Activated T-cell treated with anti-CD3 and anti-CD28 coated beads for 1 hour (primary cell): Measurements from ENCODE around the gene SERPINA5.
"Not testable (repeated sequence)": the region's sequence is repeated elsewhere in the genome, so short reads cannot be mapped to it uniquely, and the experiment has no call there.

Source experiments
- DNase-seq: peaks from one replicate; pipeline ENCODE4 v3.0.0-alpha.2; 2020; ENCODE audit warnings: low read depth

The SERPINA5 gene

DNA sequence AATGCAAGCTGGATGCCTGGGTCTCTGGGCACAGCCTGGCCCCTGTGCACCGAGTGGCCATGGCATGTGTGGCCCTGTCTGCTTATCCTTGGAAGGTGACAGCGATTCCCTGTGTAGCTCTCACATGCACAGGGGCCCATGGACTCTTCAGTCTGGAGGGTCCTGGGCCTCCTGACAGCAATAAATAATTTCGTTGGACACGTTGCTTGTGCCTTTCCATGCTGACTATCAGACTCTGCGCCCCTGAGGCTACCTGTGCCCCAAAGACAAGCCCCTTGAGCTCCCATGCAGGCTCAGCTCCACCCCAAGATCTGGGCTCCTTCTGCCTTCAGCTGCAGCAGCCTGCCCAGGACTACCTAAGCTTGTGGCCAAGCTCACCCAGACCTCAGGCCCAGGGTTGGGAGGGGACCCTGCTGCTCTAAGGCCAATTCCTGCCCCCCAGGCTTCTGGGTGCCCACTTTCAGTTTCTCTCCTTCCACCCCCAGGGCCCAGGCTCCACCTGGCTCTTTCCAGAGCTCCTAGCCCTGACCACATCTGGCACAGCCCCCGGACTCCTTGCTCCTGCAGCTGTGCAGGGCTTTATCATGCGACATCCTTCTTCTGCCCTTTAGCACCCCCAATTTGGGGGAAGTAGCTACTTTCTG, 42.8 kb downstream of the SERPINA5 start:
- no peak for DNase-seq

DNA sequence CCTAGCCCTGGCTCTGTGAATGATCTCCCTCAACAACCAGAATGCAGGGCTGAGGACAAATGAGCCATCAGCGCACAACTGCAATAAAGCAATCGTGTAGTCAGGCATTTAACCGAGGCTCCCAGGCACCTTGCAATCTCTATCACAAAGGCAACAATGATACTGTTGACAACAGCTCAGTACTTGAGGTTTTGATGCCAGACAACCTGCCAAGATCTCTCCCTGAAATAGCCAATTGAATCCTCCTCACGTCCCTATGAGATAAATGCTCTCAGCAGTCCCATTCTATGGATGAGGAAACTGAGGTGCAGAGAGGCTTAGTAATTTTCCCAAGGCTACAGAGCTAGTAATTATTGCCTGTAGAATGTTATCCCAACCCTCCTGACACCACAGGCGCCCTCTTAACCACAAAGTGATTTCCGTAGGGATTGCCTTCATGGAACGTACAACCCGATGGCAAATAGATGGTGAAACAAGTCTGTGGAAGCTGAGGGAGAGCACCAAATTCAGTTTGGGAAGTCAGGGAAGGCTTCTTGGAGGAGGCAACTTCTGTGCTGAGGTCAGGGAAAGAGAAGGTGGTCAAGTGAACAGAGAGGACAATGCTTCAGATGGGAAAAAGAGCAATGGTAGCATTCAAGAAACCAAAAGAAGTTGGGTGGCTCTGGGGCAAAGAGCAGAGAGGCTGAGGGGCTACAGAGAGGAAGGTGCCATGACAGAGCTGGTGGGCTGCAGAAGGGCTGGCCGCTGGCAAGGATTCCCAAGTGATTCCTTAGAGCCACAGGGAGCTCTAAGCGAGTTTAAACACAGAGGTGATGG, 43.5 kb downstream of the SERPINA5 start:
- DNase-seq: no peak

- DNase-seq: no peak
Observed at GRCh38 chr14:94625353-94625635, 44.1 kb downstream of the SERPINA5 start.

- no peak for DNase-seq
Observed at GRCh38 chr14:94628578-94628977, 47.4 kb downstream of the SERPINA5 start.

DNA sequence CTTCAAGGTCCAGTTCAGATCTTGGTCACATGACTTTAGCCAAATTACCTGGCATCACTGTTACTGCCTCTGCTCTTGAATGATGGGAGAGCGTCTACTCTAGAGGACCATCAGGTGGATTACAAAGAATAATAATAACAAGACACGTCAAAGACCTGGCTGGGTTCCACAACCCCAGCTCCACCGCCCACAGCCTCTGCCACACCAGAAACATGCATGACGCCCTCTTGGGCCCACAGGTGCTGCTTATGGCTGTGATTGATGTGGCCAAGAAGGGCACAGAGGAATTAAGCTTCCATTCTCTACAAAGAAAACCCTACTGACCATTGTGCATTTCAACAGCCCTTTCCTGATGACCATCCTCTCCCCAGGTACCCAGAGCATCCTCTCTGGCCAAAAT, 49.2 kb downstream of the SERPINA5 start:
- DNase-seq: no peak

DNA sequence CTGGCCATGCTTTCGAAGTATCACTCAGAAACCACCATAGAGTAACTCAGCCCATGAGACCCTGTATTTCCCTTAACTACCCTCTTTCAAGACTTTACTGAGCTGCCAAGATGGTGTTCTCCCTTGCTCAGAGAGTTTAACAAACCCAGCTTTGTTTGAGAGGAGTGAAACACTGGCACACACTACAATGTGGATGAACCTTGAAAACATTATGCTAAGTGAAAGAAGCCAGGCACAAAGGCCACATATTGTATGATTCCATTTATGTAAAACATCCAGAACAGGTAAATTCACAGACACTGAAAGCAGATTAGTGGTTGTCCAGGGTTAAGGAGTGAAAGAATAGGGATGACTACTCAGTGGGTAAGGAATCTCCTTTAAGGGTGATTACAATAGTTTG, 49.8 kb downstream of the SERPINA5 start:
- no peak for DNase-seq

DNA sequence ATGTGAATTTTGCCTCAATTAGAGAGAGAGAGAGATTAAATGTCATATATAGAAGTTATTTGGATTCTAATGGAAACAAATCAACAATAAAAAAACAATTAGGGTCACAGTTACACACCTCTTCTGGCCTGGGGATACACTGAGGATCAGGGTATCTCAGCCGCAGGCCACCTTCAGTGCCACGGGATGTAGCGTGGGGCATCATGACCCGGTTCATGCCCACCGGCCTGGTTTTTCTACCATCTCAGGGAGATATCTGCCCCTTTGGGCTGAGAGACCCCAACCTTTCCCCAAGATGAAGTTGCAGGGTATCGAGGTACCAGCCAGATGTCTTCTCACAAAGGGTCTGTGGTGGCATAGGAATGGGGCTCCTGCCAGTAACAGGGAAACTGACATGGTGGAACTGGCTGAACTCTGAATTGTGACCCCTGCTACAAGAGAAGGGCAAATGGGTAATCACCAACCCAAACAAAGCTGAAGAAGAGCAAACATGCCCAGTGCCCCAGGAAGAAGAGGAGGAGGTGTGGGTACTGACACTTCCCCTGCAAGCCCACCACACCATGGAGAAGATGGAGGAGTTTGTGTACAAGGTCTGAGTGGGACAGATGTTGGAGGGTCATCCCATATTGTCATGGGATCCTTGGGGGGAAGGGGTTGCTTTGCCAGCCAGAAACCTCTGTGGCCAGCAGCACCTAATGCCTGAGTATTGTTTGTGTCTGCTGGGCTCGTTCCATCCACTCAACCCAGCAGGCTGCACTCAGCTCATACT, 50.5 kb downstream of the SERPINA5 start:
- DNase-seq: no peak

DNA sequence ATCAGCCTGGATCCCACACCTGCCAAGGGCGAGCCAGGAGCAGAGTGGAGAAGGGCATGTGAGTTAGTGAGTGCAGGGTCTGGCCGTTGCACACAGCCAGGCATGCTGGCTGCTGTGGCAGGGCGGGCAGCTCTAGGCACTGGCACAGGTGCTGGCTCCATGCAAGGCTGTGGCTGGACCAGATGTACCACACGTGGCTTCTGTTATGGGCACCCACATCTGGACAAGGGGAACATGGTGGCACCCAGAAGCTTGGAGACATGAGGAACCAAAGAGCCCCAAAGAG, 51.0 kb downstream of the SERPINA5 start:
- no peak for DNase-seq

DNA sequence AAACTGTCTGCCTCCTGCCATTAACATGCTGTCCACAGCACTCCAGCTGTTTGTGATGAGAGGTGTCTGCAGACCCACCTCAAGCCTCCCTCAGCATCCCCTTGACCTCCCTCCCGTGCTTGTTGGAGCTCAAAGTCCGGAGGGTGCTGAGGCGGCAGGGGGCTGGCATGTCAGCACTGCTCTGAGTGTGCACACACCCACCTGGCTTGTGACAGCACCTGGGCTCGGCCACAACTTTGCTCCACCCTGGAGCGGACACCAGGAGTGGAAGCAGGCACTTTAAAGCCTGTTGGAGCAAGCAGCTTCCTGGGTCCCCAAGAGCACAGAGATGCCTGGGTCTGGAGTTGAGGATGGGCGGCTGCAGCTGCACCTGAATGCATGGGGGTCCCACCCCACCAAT, 51.9 kb downstream of the SERPINA5 start:
- DNase-seq: no peak

GRCh38 chr14:94635154-94635553, 53.9 kb downstream of the SERPINA5 start:
- no peak for DNase-seq

DNA sequence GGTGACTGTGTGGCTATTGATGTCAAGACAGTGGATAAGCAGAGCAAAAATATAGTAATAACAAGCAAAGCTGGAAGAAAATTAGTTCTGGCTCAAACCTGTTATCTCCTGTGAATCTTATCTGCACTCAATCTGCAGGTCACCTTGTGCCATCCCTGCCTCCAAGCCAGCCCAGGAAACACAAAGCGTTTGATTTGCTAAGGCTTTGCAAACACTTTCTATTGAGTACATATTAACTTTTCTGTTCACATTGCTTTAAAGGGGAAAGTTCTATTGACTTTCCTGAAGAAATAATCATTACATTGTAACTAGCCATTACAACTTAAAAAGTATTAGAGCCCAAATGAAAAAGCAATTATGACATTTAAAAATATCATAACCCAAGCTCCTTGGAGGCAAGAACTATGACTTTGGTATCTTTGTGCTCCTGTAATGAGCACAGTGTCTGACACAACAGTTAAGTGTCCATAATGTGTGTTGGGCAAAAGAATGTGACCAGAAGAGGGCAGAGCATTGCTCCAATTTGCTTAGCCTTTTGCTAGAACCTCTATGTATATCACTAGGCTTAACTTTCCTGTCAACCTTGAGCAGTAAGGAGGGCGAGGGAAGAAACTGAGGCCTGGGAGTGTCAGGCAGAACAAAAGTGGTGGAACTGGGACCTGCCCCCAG, 55.7 kb downstream of the SERPINA5 start:
- no peak for DNase-seq

DNA sequence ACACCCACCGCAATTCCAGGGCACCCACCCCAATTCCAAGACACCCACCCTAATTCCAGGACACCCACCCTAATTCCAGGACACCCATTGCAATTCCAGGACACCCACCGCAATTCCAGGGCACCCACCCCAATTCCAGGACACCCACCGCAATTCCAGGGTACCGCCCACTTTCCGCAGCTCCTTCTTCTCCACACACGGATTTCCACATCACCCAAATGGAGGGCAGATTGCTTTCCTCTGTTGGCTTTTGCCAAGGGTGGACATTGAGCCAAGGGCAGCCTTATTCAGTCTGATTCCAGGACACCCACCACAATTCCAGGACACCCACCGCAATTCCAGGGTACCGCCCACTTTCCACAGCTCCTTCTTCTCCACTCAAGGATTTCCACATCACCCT, 56.6 kb downstream of the SERPINA5 start:
- DNase-seq: not testable (repeated sequence)

GRCh38 chr14:94638339-94638738, 57.1 kb downstream of the SERPINA5 start:
- DNase-seq: no peak

DNA sequence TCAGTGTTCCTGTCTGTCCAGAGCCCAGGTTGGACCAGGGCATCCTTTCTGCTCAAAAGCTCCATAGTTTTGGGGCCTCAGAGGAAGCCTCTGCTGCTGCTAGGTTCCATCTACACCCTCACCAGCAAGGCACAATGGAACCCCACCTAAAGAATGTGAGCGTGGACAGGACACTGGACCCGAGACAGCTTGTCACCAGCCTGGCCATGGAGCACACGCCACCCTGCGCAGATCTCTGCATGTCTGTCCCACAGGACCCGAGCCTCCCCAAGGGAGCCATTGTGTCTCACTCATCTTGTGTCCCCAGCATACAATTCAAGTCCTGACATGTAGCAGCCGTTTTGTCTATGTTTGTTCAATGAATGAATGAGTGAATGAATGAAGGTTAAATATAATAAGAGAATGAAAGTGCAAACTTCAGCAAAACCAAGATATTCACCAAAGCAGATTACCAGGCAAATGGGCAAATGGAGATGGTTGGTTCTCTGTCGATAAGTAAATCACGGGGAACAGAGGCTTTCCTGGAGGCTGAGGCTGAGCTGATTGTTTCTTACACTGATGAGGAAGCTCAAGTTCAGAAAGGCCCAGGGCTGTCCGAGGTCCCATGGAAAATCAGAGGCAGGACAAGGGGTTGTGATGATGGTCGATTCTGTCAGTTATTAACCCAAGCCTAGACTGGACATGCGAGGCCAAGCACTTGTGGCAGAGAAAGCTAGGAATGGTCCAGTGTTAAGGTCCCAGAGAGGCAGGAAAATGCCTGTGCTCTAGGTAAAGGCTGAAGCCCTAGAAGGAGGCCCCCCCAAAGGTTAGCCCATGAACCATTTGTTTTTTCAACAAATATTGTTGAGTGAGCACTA, 58.0 kb downstream of the SERPINA5 start:
- no peak for DNase-seq

- no peak for DNase-seq
Observed at GRCh38 chr14:94640721-94641631, 59.8 kb downstream of the SERPINA5 start.

DNA sequence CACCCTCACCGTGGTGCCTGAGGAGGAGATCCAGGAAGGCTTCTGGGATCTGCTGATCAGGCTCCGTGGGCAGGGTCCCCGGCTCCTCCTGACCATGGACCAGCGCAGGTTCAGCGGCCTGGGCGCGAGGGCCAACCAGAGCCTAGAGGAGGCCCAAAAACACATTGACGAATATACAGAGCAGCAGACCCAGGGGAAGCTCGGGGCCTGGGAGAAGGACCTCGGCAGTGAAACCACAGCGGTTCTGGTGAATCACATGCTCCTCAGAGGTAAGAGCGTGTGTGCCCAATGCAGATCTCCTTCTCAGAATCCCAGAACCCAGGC, 60.4 kb downstream of the SERPINA5 start:
- DNase-seq: no peak
